HFF-Myc (cell line): ENCODE measurements around the gene SCN11A.

ENCODE experiments used
- DNase-seq: peaks from one replicate; pipeline ENCODE4 v3.0.0-alpha.2; 2011; ENCODE audit warnings: low read depth; ENCODE audit errors: extremely low read depth
- H3K4me3 ChIP-seq: replicated peaks from 2 replicates; pipeline ENCODE4 v1.5.1; 2011; ENCODE audit warnings: low read depth, mild to moderate bottlenecking, control low read depth, low read length
- TF ChIP-seq, protein P1 (sequence below): IDR thresholded peaks from 2 replicates; pipeline ENCODE4 v1.5.1; 2012; ENCODE audit warnings: mild to moderate bottlenecking, low read depth, low read length, control low read depth; ENCODE audit errors: missing control alignments

SCN11A gene

DNA sequence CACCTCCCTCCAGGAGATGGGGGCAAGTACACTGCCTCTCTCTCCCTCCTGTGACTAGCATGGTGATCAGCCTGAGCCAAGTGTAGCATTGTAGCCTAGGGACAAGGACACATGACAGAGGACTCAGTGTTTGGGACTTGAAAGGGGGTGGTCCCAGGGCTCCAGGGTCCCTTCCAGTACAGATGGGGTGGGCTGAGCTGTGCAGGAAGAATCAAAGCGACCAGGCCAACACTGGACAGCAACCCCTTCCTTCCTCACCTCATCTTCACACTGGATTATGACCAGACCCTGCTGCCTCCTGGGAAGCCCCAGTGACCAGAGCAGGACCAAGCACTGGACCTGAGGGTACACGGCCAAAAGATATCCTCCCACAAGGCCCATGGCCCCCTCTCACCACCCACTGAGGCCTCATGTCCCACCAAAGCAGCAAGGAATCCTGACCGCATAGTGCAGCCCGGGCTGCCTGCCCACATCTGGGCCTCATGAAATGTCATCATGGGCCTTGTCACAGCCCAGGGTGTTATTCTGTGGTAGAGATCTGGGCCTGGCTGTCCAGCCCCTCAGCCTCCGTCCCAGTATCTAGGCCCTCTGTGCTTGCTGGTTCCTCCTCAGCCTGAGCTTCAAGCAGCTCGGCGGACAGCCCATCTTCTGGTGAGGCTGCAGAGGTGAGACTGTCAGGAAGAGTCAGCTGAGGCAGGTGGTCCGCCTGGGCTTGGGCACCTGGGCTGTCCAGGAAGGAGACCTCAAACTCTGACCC, 46.1 kb upstream of the SCN11A start:
- DNase-seq, result no peak
- no peak overlapping the region for H3K4me3 ChIP-seq
- TF ChIP-seq, protein P1, sequence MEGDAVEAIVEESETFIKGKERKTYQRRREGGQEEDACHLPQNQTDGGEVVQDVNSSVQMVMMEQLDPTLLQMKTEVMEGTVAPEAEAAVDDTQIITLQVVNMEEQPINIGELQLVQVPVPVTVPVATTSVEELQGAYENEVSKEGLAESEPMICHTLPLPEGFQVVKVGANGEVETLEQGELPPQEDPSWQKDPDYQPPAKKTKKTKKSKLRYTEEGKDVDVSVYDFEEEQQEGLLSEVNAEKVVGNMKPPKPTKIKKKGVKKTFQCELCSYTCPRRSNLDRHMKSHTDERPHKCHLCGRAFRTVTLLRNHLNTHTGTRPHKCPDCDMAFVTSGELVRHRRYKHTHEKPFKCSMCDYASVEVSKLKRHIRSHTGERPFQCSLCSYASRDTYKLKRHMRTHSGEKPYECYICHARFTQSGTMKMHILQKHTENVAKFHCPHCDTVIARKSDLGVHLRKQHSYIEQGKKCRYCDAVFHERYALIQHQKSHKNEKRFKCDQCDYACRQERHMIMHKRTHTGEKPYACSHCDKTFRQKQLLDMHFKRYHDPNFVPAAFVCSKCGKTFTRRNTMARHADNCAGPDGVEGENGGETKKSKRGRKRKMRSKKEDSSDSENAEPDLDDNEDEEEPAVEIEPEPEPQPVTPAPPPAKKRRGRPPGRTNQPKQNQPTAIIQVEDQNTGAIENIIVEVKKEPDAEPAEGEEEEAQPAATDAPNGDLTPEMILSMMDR, result no peak

DNA sequence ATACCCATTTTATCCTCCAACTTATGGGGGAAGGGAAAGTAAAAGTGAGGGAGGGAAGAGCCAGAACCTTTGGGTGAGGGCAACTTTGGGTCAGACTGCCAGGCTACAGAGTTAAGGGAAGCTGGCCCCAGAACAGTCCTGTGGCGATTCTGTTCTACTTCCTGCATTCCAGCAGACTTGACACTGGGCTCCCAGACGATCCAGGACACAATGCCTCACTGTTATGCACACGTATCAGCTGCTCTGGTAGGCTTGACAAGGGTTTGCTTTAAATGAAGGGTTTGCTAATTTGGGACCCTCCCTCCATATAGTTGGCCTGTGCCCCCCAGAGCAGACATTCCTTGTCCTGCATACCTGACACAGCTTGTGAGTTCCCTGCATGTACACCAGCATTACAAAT, 45.0 kb upstream of the SCN11A start:
- H3K4me3 ChIP-seq, result no peak overlapping the region
- DNase-seq, result no peak
- TF ChIP-seq, protein P1, result no peak

DNA sequence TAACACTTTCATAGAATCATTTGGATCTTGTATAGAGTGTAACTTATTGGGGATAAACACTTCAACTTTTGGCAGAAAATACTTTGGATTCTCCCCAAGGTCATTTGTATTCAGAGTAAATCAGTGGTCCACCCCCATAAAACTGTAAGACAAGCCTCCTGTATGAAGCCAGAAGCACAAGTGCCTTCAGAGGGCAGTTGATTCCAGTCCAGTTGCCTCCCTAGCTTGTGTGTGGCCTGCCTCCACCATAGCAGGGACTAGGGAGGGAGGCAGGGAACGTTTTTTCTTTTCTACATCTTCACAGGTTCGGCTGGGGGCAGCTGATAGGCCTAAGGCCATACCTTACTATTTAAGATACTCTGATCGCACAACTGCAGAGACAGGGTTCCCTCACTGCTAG, 44.0 kb upstream of the SCN11A start:
- TF ChIP-seq, protein P1, result no peak
- no peak overlapping the region for H3K4me3 ChIP-seq
- no peak for DNase-seq

DNA sequence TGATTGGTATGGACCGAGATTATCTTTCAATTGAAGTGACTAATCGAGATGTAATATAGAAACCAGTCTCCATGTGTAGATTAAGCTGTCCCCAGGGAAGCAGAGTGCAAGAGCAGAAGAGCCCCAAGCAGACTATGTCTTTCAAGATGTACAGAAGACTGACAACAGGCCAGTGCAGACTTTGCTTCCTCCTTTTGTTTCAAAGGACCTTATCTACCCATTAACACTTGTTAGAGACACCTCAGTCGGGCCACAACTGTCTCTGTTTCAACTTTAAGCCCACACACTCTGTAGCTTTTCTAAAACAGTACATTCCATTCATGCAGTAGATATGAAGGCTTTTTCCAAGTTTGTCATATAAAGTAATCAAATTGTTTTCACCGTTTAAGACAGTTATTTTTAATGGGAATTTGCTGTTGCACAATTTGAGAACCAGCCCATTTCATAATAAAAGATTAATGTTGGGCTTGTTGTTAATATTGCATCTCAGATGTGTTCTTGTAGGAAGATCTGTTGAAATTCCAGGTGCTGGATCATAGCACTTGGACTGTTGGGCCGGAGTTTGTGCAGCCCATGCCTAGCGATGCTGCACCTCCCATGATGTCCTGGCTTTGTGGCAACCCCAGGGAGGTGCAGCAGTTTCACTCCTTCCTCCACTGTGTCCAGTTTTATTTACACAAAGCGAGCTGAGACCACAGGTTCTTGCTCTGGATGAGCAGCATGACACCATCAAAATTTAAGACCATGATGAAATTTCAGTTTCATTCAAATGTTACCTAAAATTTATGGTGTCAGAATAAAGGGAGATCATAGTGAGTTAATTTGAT, 43.3 kb upstream of the SCN11A start:
- no peak for DNase-seq
- TF ChIP-seq, protein P1, result no peak
- no peak overlapping the region for H3K4me3 ChIP-seq

DNA sequence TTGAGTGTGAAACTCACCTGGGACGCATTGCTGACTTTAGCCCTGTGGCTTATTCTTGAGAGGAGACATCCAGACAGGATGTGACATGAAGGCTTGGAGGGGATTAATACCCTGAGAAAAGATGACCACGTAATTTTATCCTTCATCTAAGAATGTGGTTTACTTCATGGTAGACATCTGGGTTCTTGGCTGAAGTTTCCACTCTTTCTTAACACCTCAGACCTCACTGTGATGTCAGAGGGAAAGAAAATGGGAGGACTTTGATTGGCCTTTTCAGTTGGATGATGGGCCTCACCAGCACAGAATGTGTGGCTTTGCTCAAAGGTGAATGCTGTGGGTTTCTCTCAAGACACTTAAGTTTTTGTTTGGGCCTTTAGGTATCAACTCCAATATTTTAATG, 39.2 kb upstream of the SCN11A start:
- H3K4me3 ChIP-seq, result no peak overlapping the region
- no peak for DNase-seq
- TF ChIP-seq, protein P1, result no peak

DNA sequence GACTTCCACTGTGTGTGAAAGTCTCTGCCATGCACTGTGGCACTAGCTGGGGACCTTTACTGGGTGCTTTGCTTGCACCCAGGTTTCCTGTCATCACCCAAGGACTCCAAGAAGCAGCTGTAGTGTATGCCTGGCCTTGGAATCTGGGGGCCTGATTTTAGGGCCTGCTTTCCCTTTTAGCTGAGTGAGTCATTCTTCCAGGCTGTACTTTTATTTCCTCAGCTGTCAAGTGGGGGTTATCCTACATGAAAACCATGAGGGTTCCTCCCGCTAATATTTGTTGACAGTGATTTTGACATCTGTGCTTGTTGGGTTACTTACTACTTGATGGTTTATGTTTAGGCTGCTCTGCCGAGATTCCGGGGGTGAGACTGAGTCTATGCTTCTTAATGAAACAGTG, 37.1 kb upstream of the SCN11A start:
- H3K4me3 ChIP-seq, result no peak overlapping the region
- TF ChIP-seq, protein P1, result no peak
- no peak for DNase-seq
